Measurements from ENCODE around the gene HS6ST3. TPM values are rescaled to one million over a fixed set of nuclear protein-coding genes. Genes with fewer than 3 reads are reported as not detected.

Gene HS6ST3
- total and polyA plus RNA-seq, 9 of the 15 experiments (the other 6 are each of a cell fraction or from before 2014, with no cell fraction given) = not detected

GRCh38 chr13:96460609-96461008 lies 370.7 kb downstream of the HS6ST3 start:
- no peaks in the 10 kb centered on the region for H4K20me1 ChIP-seq (replicated peaks; ENCODE audit: control insufficient read depth, insufficient read depth, low read length)
- no peak for FAIRE-seq
- 5% methylated on average over 2 of the region's 2 CpGs for WGBS (ENCODE audit: insufficient coverage, low coverage, missing lambda C conversion rate)
- H3K27ac ChIP-seq (ENCODE audit: extremely low read depth, low read depth, low read length) = no peak overlapping the region
- intact Hi-C loops (cut with micrococcal nuclease) (no loop called here), in situ Hi-C loops (cut with MboI) (no loop called here)
- H3K9me3 ChIP-seq (replicated peaks; ENCODE audit: control insufficient read depth, insufficient read depth, low read depth, low read length) = no peaks in the 10 kb centered on the region
- POLR2A ChIA-PET = no interaction called here
- no peak overlapping the region for H3K4me2 ChIP-seq (ENCODE audit: insufficient read depth, low read length)
- no peak for ATAC-seq
- no peaks in the 10 kb centered on the region for H3K9me1 ChIP-seq (ENCODE audit: control insufficient read depth, insufficient read depth, low read length)
- no peak for DNase-seq (ENCODE audit: extremely low read depth in 1 of 4, low spot score in 3 of 4)
- no peak overlapping the region for H2AFZ ChIP-seq (ENCODE audit: low read depth, low read length)
- no peaks in the 10 kb centered on the region for H3K36me3 ChIP-seq (ENCODE audit: control insufficient read depth, insufficient read depth, low read length)
- no TSS peak for BruUV-seq (replicated peaks)
- H3K27me3 ChIP-seq (ENCODE audit: control insufficient read depth in 2 of 2, insufficient read depth in 2 of 2, low read length in 2 of 2) = no peaks in the 10 kb centered on the region
- H3K4me1 ChIP-seq (replicated peaks in 1 of 2; ENCODE audit: control insufficient read depth in 2 of 2, insufficient read depth in 2 of 2, low read length in 2 of 2) = no peaks in the 10 kb centered on the region
- no peak overlapping the region for H3K9ac ChIP-seq (ENCODE audit: insufficient read depth in 1 of 2, low read depth in 2 of 2, low read length in 2 of 2)
- H3K79me2 ChIP-seq (ENCODE audit: control insufficient read depth, insufficient read depth, low read length) = no peaks in the 10 kb centered on the region
- no peak for TF ChIP-seq RFX5 (IDR thresholded peaks at IDR 0.05; ENCODE audit: low read depth, low read length)
- TF ChIP-seq ETS2 (tag; IDR thresholded peaks at IDR 0.05; ENCODE audit: borderline replicate concordance, poor library complexity, severe bottlenecking) = no peak
- no peak for TF ChIP-seq TFAP4 (CRISPR knock-in tag; IDR thresholded peaks at IDR 0.05; ENCODE audit: borderline replicate concordance)
- CTCF ChIA-PET (ENCODE audit: low intra/inter-chr PET ratio) = no interaction called here
- H3K4me3 ChIP-seq = no peak overlapping the region

GRCh38 chr13:96473526-96474180 lies 383.7 kb downstream of the HS6ST3 start:
- H3K36me3 ChIP-seq (ENCODE audit: control insufficient read depth, insufficient read depth, low read length) = no peaks in the 10 kb centered on the region
- POLR2A ChIA-PET = no interaction called here
- ATAC-seq (no peak), DNase-seq (ENCODE audit: extremely low read depth in 1 of 4, low spot score in 3 of 4) (no peak), FAIRE-seq (no peak)
- H3K4me1 ChIP-seq (replicated peaks in 1 of 2; ENCODE audit: control insufficient read depth in 2 of 2, insufficient read depth in 2 of 2, low read length in 2 of 2) = no peaks in the 10 kb centered on the region
- intact Hi-C loops (cut with micrococcal nuclease) (no loop called here), in situ Hi-C loops (cut with MboI) (no loop called here)
- CTCF ChIA-PET (ENCODE audit: low intra/inter-chr PET ratio) = no interaction called here
- H2AFZ ChIP-seq (ENCODE audit: low read depth, low read length) = no peak overlapping the region
- H3K9me1 ChIP-seq (ENCODE audit: control insufficient read depth, insufficient read depth, low read length) = no peaks in the 10 kb centered on the region
- H3K27ac ChIP-seq (ENCODE audit: extremely low read depth, low read depth, low read length) = no peak overlapping the region
- H4K20me1 ChIP-seq (replicated peaks; ENCODE audit: control insufficient read depth, insufficient read depth, low read length) = no peaks in the 10 kb centered on the region
- H3K4me2 ChIP-seq (ENCODE audit: insufficient read depth, low read length) = no peak overlapping the region
- WGBS (ENCODE audit: insufficient coverage, low coverage, missing lambda C conversion rate) = 2% methylated on average over 10 of the region's 10 CpGs
- no peaks in the 10 kb centered on the region for H3K27me3 ChIP-seq (ENCODE audit: control insufficient read depth in 2 of 2, insufficient read depth in 2 of 2, low read length in 2 of 2)
- no peaks in the 10 kb centered on the region for H3K79me2 ChIP-seq (ENCODE audit: control insufficient read depth, insufficient read depth, low read length)
- H3K4me3 ChIP-seq = no peak overlapping the region
- BruUV-seq (replicated peaks) = no TSS peak
- no peaks in the 10 kb centered on the region for H3K9me3 ChIP-seq (replicated peaks; ENCODE audit: control insufficient read depth, insufficient read depth, low read depth, low read length)
- no peak overlapping the region for H3K9ac ChIP-seq (ENCODE audit: insufficient read depth in 1 of 2, low read depth in 2 of 2, low read length in 2 of 2)
- no peak for TF ChIP-seq MBD2 (IDR thresholded peaks at IDR 0.05; ENCODE audit: borderline replicate concordance, low read depth)
- no peak for TF ChIP-seq FOXA1 (IDR thresholded peaks at IDR 0.05; ENCODE audit: borderline replicate concordance)
- no peak for TF ChIP-seq ILF3 (IDR thresholded peaks at IDR 0.05; ENCODE audit: borderline replicate concordance)
- no peak for TF ChIP-seq TGIF2 (CRISPR knock-in tag; IDR thresholded peaks at IDR 0.05)
- TF ChIP-seq ZNF280A (IDR thresholded peaks at IDR 0.05; ENCODE audit: low read depth, partially characterized antibody) = no peak
- TF ChIP-seq ZNF324 (CRISPR knock-in tag; IDR thresholded peaks at IDR 0.05) = no peak
